HG03558 (cell line): ENCODE measurements around the gene MAGI1.

Source experiments
- ATAC-seq: cut with Tn5 transposase; IDR thresholded peaks from one replicate; pipeline ENCODE4 v1.9.1; 2021; ENCODE audit warnings: moderate number of reproducible peaks; ENCODE audit not compliant: unreplicated experiment; ENCODE audit errors: extremely low read depth

Gene MAGI1

GRCh38 chr3:65778968-65779367, 259.8 kb downstream of the MAGI1 start:
- ATAC-seq = no peak

- no peak for ATAC-seq
Observed at GRCh38 chr3:65777050-65777449, 261.7 kb downstream of the MAGI1 start.

GRCh38 chr3:65776494-65776893, 262.2 kb downstream of the MAGI1 start:
- no peak for ATAC-seq

GRCh38 chr3:65776081-65776480, 262.6 kb downstream of the MAGI1 start:
- ATAC-seq = no peak

GRCh38 chr3:65772758-65773157, 266.0 kb downstream of the MAGI1 start:
- no peak for ATAC-seq

GRCh38 chr3:65767551-65767950, 271.2 kb downstream of the MAGI1 start:
- no peak for ATAC-seq

GRCh38 chr3:65762235-65762580, 276.5 kb downstream of the MAGI1 start:
- ATAC-seq = no peak

- ATAC-seq = no peak
Observed at GRCh38 chr3:65761446-65762234, 277.1 kb downstream of the MAGI1 start.

- no peak for ATAC-seq
Observed at GRCh38 chr3:65758876-65759598, 279.7 kb downstream of the MAGI1 start.

- ATAC-seq = no peak
Observed at GRCh38 chr3:65758438-65758837, 280.3 kb downstream of the MAGI1 start.

- no peak for ATAC-seq
Observed at GRCh38 chr3:65752636-65753035, 286.1 kb downstream of the MAGI1 start.

GRCh38 chr3:65751123-65751700, 287.5 kb downstream of the MAGI1 start:
- no peak for ATAC-seq

GRCh38 chr3:65749066-65749465, 289.7 kb downstream of the MAGI1 start:
- no peak for ATAC-seq

- no peak for ATAC-seq
Observed at GRCh38 chr3:65748326-65748725, 290.4 kb downstream of the MAGI1 start.

- ATAC-seq = no peak
Observed at GRCh38 chr3:65746848-65747247, 291.9 kb downstream of the MAGI1 start.

GRCh38 chr3:65745306-65745705, 293.4 kb downstream of the MAGI1 start:
- ATAC-seq = no peak

GRCh38 chr3:65742914-65743313, 295.8 kb downstream of the MAGI1 start:
- ATAC-seq = no peak

GRCh38 chr3:65741540-65741939, 297.2 kb downstream of the MAGI1 start:
- ATAC-seq = no peak

GRCh38 chr3:65739901-65740541, 298.7 kb downstream of the MAGI1 start:
- no peak for ATAC-seq

- no peak for ATAC-seq
Observed at GRCh38 chr3:65734792-65735191, 303.9 kb downstream of the MAGI1 start.

GRCh38 chr3:65734382-65734781, 304.3 kb downstream of the MAGI1 start:
- ATAC-seq = no peak
